ENCODE measurements around the gene TH.
"Not testable (repeated sequence)": the region's sequence is repeated elsewhere in the genome, so short reads cannot be mapped to it uniquely, and the experiment has no call there.

DNA sequence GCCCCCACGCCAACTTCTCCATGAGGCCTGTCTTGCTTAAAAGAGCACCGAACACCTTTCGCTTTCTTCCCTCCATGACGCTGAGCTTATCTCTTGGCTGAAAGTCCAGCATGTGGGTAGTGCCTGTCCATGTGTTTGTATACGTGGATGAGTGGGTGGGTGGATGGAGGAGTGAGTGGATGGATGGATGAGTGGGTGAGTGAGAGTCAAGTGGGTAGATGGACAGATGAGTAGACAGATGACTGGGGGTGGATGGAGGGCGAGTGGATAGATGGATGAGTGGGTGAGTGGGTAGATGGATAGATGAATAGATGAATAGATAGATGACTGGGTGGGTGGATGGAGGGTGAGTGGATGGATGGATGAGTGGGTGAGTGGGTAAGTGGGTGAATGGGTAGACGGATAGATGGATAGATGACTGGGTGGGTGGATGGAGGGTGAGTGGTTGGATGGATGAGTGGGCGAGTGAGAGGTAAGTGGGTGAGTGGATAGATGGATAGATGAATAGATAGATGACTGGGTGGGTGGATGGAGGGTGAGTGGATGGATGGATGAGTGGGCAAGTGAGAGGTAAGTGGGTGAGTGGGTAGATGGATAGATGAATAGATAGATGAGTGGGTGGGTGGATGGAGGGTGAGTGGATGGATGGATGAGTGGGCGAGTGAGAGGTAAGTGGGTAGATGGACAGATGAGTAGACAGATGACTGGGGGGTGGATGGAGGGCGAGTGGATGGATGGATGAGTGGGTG lies 46.7 kb downstream of the TH start:
- TF ChIP-seq, protein P1, sequence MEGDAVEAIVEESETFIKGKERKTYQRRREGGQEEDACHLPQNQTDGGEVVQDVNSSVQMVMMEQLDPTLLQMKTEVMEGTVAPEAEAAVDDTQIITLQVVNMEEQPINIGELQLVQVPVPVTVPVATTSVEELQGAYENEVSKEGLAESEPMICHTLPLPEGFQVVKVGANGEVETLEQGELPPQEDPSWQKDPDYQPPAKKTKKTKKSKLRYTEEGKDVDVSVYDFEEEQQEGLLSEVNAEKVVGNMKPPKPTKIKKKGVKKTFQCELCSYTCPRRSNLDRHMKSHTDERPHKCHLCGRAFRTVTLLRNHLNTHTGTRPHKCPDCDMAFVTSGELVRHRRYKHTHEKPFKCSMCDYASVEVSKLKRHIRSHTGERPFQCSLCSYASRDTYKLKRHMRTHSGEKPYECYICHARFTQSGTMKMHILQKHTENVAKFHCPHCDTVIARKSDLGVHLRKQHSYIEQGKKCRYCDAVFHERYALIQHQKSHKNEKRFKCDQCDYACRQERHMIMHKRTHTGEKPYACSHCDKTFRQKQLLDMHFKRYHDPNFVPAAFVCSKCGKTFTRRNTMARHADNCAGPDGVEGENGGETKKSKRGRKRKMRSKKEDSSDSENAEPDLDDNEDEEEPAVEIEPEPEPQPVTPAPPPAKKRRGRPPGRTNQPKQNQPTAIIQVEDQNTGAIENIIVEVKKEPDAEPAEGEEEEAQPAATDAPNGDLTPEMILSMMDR (IDR thresholded peaks at IDR 0.05; ENCODE audit: control extremely low read depth in 1 of 3, insufficient read depth in 1 of 3, low read depth in 1 of 3, low read length in 3 of 3), result not testable (repeated sequence)
- TF ChIP-seq EZH2 (IDR thresholded peaks at IDR 0.05; ENCODE audit: low read depth, low read length, severe bottlenecking); CBX8 (IDR thresholded peaks at IDR 0.05; ENCODE audit: borderline replicate concordance, low read depth, low read length); POLR2A (IDR thresholded peaks at IDR 0.05; ENCODE audit: control extremely low read depth in 1 of 2, low read depth in 2 of 2, low read length in 2 of 2): not testable (repeated sequence)
- TF ChIP-seq, protein P2, sequence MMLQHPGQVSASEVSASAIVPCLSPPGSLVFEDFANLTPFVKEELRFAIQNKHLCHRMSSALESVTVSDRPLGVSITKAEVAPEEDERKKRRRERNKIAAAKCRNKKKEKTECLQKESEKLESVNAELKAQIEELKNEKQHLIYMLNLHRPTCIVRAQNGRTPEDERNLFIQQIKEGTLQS (IDR thresholded peaks at IDR 0.05; ENCODE audit: insufficient read depth, low read depth, low read length), result not testable (repeated sequence)
